H1 (cell line): ENCODE measurements around the gene VPS52. TPM values are rescaled to one million over a fixed set of nuclear protein-coding genes. Genes with fewer than 3 reads are reported as not detected.
A peak's percentile ranks its signal among the peaks of the same experiment; 100 is the strongest.

Source experiments
- CTCF ChIA-PET: fragments of 300-600 bp; sonication (Branson Sonifier 250); formaldehyde crosslinking; loops from one replicate; lab custom pipeline; 2021; ENCODE audit not compliant: partially characterized antibody; lab: Charles Lee
- POLR2A ChIA-PET: fragments of 300-600 bp; sonication (Branson Sonifier 250); formaldehyde crosslinking; loops from one replicate; lab custom pipeline; 2021; ENCODE audit warnings: inconsistent platforms; ENCODE audit not compliant: partially characterized antibody; lab: Charles Lee
- DNase-seq, 2 experiments: peaks; one replicate each; pipeline versions ENCODE4 v3.0.0 to v3.0.0-alpha.2; 2010 to 2022; ENCODE audit warnings: low spot score in 2 of 2, low read depth in 1 of 2, mixed read lengths in 1 of 2
- FAIRE-seq: peaks from 2 replicates; lab custom pipeline; 2011; peaks lifted over from hg19 to GRCh38; lab: Jason Lieb, UNC
- H2AFZ ChIP-seq: 2 replicates; pipeline ENCODE4 v1.8.1; 2012; ENCODE audit warnings: low read length, inconsistent platforms
- H2AK5ac ChIP-seq: 2 replicates; pipeline ENCODE4 v1.6.1; 2013; ENCODE audit warnings: low read depth, low read length
- H2BK120ac ChIP-seq: replicated peaks from 2 replicates; pipeline ENCODE3; 2013; ENCODE audit warnings: low read depth, low read length, inconsistent platforms
- H2BK12ac ChIP-seq: 2 replicates; pipeline ENCODE4 v1.6.1; 2013; ENCODE audit warnings: low read depth, low read length
- H2BK15ac ChIP-seq: 2 replicates; pipeline ENCODE4 v1.6.1; 2013; ENCODE audit warnings: low read length
- H2BK20ac ChIP-seq: 2 replicates; pipeline ENCODE4 v1.6.1; 2013; ENCODE audit warnings: low read length
- H2BK5ac ChIP-seq: 2 replicates; pipeline ENCODE4 v1.6.1; 2013; ENCODE audit warnings: low read depth, low read length
- H3K14ac ChIP-seq: 2 replicates; pipeline ENCODE4 v1.6.1; 2013; ENCODE audit warnings: inconsistent platforms; ENCODE audit not compliant: insufficient read length
- H3K18ac ChIP-seq: 2 replicates; pipeline ENCODE4 v1.6.1; 2013; ENCODE audit warnings: low read length; ENCODE audit errors: extremely low read depth
- H3K23ac ChIP-seq: 2 replicates; pipeline ENCODE4 v1.6.1; 2013; ENCODE audit warnings: inconsistent platforms; ENCODE audit not compliant: insufficient read length
- H3K23me2 ChIP-seq: 2 replicates; pipeline ENCODE4 v1.6.1; 2013; ENCODE audit warnings: low read depth, low read length
- H3K27ac ChIP-seq: 2 replicates; pipeline ENCODE4 v1.6.1; 2011; ENCODE audit warnings: low read depth, low read length, inconsistent platforms
- H3K27me3 ChIP-seq, 4 experiments: replicated peaks in 1 of 4; 1 replicate in 1 of 4; 2 replicates in 3 of 4; pipeline versions ENCODE4 v1.6.1 to v1.8.1; 2011 to 2013; ENCODE audit warnings: low read length in 3 of 4, mild to moderate bottlenecking in 3 of 4, inconsistent platforms in 2 of 4, mixed read lengths in 2 of 4, moderate library complexity in 1 of 4; ENCODE audit not compliant: control insufficient read depth in 3 of 4, insufficient read depth in 3 of 4; ENCODE audit errors: extremely low read depth in 1 of 4
- H3K36me3 ChIP-seq, 4 experiments: 2 replicates each; pipeline versions ENCODE4 v1.6.1 to v1.8.1; 2011 to 2013; ENCODE audit warnings: mild to moderate bottlenecking in 4 of 4, low read length in 3 of 4, moderate library complexity in 2 of 4, control low read depth in 1 of 4, inconsistent platforms in 1 of 4; ENCODE audit not compliant: insufficient read depth in 4 of 4, control insufficient read depth in 2 of 4
- H3K4ac ChIP-seq: replicated peaks from 2 replicates; pipeline ENCODE3; 2013; ENCODE audit warnings: low read length, low read depth, mixed read lengths, inconsistent platforms; ENCODE audit not compliant: insufficient read length
- H3K4me1 ChIP-seq, 4 experiments: replicated peaks in 1 of 4; 1 replicate in 1 of 4; 2 replicates in 3 of 4; pipeline versions ENCODE4 v1.6.1 to v1.8.1; 2011 to 2013; ENCODE audit warnings: low read length in 3 of 4, inconsistent platforms in 2 of 4, mixed read lengths in 1 of 4; ENCODE audit not compliant: insufficient read depth in 4 of 4, control insufficient read depth in 3 of 4
- H3K4me2 ChIP-seq, 2 experiments: 2 replicates each; pipeline versions ENCODE4 v1.6.1 to v1.8.1; 2011 to 2013; ENCODE audit warnings: low read depth in 2 of 2, low read length in 2 of 2, control low read depth in 1 of 2, inconsistent platforms in 1 of 2, mild to moderate bottlenecking in 1 of 2; ENCODE audit not compliant: insufficient read depth in 1 of 2
- H3K4me3 ChIP-seq, 4 experiments: fragments of 200-600, 300-600 bp in 1 of 4; sonication (generic), shearing (Covaris generic), sonication (Bioruptor Twin) in 1 of 4; 2 replicates each; pipeline versions ENCODE4 v1.5.1 to v1.8.1; 2011 to 2016; ENCODE audit warnings: low read length in 4 of 4, low read depth in 3 of 4, control low read depth in 2 of 4, inconsistent platforms in 2 of 4, mild to moderate bottlenecking in 2 of 4, mixed read lengths in 1 of 4, moderate library complexity in 1 of 4; ENCODE audit not compliant: insufficient read depth in 2 of 4; ENCODE audit errors: extremely low read depth in 1 of 4
- H3K56ac ChIP-seq: replicated peaks from 2 replicates; pipeline ENCODE3; 2013; ENCODE audit warnings: low read depth, mild to moderate bottlenecking, mixed read lengths, low read length, inconsistent platforms; ENCODE audit not compliant: insufficient read length
- H3K79me1 ChIP-seq: 2 replicates; pipeline ENCODE4 v1.6.1; 2013; ENCODE audit warnings: low read depth, low read length, control low read depth
- H3K79me2 ChIP-seq, 2 experiments: 2 replicates each; pipeline versions ENCODE4 v1.6.1 to v1.8.1; 2012 to 2013; ENCODE audit warnings: low read length in 2 of 2, mild to moderate bottlenecking in 2 of 2, inconsistent platforms in 1 of 2; ENCODE audit not compliant: insufficient read depth in 2 of 2, control insufficient read depth in 1 of 2
- H3K9ac ChIP-seq, 4 experiments: replicated peaks in 1 of 4; 1 replicate in 1 of 4; 2 replicates in 3 of 4; pipeline versions ENCODE4 v1.6.1 to v1.8.1; 2011 to 2013; ENCODE audit warnings: low read depth in 3 of 4, low read length in 3 of 4, control low read depth in 2 of 4, mild to moderate bottlenecking in 2 of 4, moderate library complexity in 2 of 4, inconsistent platforms in 1 of 4; ENCODE audit errors: extremely low read depth in 1 of 4
- H3K9me3 ChIP-seq, 2 experiments: 2 replicates each; pipeline versions ENCODE4 v1.6.1 to v1.8.1; 2012 to 2013; ENCODE audit warnings: mild to moderate bottlenecking in 2 of 2, moderate library complexity in 2 of 2, control low read depth in 1 of 2, inconsistent platforms in 1 of 2, low read depth in 1 of 2, low read length in 1 of 2, mixed read lengths in 1 of 2; ENCODE audit not compliant: insufficient read depth in 2 of 2
- H4K20me1 ChIP-seq, 2 experiments: replicated peaks in 1 of 2; 2 replicates each; pipeline versions ENCODE3 to v1.8.1; 2011 to 2013; ENCODE audit warnings: inconsistent platforms in 2 of 2, low read length in 2 of 2, mild to moderate bottlenecking in 1 of 2; ENCODE audit not compliant: insufficient read depth in 2 of 2, control insufficient read depth in 1 of 2
- H4K5ac ChIP-seq: 2 replicates; pipeline ENCODE4 v1.6.1; 2013; ENCODE audit warnings: low read length, low read depth, mixed read lengths, inconsistent platforms; ENCODE audit not compliant: insufficient read length
- H4K8ac ChIP-seq: 2 replicates; pipeline ENCODE4 v1.8.0; 2013; ENCODE audit warnings: mild to moderate bottlenecking, moderate library complexity, low read length, inconsistent platforms; ENCODE audit not compliant: insufficient read depth; ENCODE audit errors: extremely low read depth
- H4K91ac ChIP-seq: replicated peaks from 2 replicates; pipeline ENCODE3; 2013; ENCODE audit warnings: low read length, mixed read lengths, inconsistent platforms; ENCODE audit not compliant: insufficient read length
- BCL11A ChIP-seq, 2 experiments: IDR thresholded peaks; one replicate each; pipeline ENCODE4 v1.6.1; 2011; ENCODE audit warnings: low read depth in 2 of 2, low read length in 2 of 2, mild to moderate bottlenecking in 2 of 2
- CEBPB ChIP-seq: IDR thresholded peaks from 2 replicates; pipeline ENCODE4 v1.6.1; 2012; ENCODE audit warnings: low read depth, low read length
- CHD2 ChIP-seq: IDR thresholded peaks from 2 replicates; pipeline ENCODE4 v1.6.1; 2012; ENCODE audit warnings: low read length, improper control_type of control experiment
- GTF2F1 ChIP-seq: IDR thresholded peaks from 2 replicates; pipeline ENCODE4 v1.6.1; 2012; ENCODE audit warnings: low read depth, low read length, improper control_type of control experiment, borderline replicate concordance
- HDAC6 ChIP-seq: IDR thresholded peaks from one replicate; pipeline ENCODE4 v1.7.1; 2012; ENCODE audit warnings: low read depth, mild to moderate bottlenecking, inconsistent platforms, low read length, moderate library complexity
- KDM5A ChIP-seq: fragments of 200-600 bp; IDR thresholded peaks from 2 replicates; pipeline ENCODE4 v1.7.1; 2012; ENCODE audit warnings: mild to moderate bottlenecking, low read length, inconsistent platforms, mixed read lengths
- POLR2A ChIP-seq, 2 experiments: IDR thresholded peaks; 1 replicate in 1 of 2; 2 replicates in 1 of 2; pipeline ENCODE4 v1.6.1; 2011; ENCODE audit warnings: low read depth in 2 of 2, low read length in 2 of 2, mild to moderate bottlenecking in 2 of 2; ENCODE audit errors: control extremely low read depth in 1 of 2
- SP4 ChIP-seq: IDR thresholded peaks from 2 replicates; pipeline ENCODE4 v1.6.1; 2012; ENCODE audit warnings: low read length, inconsistent platforms
- TCF12 ChIP-seq: IDR thresholded peaks from 2 replicates; pipeline ENCODE4 v1.6.1; 2011; ENCODE audit warnings: low read depth, mild to moderate bottlenecking, low read length
- WGBS, 2 experiments: shearing (Covaris generic) in 1 of 2; methylation state at CpG; one replicate each; pipeline versions ENCODE4 v1.1.6 to v1.1.7; 2013 to 2015; ENCODE audit warnings: low lambda C conversion rate in 2 of 2, mixed read lengths in 2 of 2, inconsistent platforms in 1 of 2, low coverage in 1 of 2, missing lambda C conversion rate in 1 of 2; ENCODE audit not compliant: insufficient replicate concordance in 2 of 2, insufficient coverage in 1 of 2, insufficient read length in 1 of 2; ENCODE audit errors: extremely low coverage in 1 of 2, missing lambda C conversion rate in 1 of 2; 5-methylcytosine and 5-hydroxymethylcytosine counted together
- polyA plus RNA-seq, 7 experiments: library from polyadenylated mRNA; depleted of rRNA in 3 of 7; stranded (reverse) in 5 of 7; unstranded in 2 of 7; fragments of >200 nt in 5 of 7; fragments of 200-250 nt in 2 of 7; gene quantifications; 1 replicate in 5 of 7; 2 replicates in 1 of 7; 4 replicates in 1 of 7; pipeline versions ENCODE4 v1.2.1 to v1.2.3, GENCODE V29; 2011 to 2013; ENCODE audit warnings: missing spikeins in 2 of 7, mixed read lengths in 2 of 7
- total RNA-seq: library from RNA; stranded (reverse); fragmentation: NEBNext Ultra II Directional; extraction: Animal tissue kit (Norgen Biotek cat#: 25700); gene quantifications from 2 replicates; pipeline ENCODE4 v1.2.1, GENCODE V29; 2021

The VPS52 gene
- total and polyA plus RNA-seq, 2 of the 8 experiments (the other 6 are each of a cell fraction or from before 2014, with no cell fraction given), result 36.5 to 86.3 TPM

GRCh38 chr6:33235221-33235634, 36.4 kb downstream of the VPS52 start:
- H3K4me3 ChIP-seq, result no peak overlapping the region
- ChIA-PET POLR2A (interaction anchor here (1.6 to 1.8 kb wide), 2 partner anchors 13 to 36 kb away, joined by 7 to 9 read pairs; partner anchors contain the start of genes RPS18 and VPS52), CTCF (interaction anchor here (0.6 to 11.0 kb wide), 10 partner anchors 8 to 251 kb away, joined by 3 to 107 read pairs (median 3); no protein-coding TSS in a partner anchor)
- WGBS, 2 experiments, result 42% methylated on average over 6 of the region's 6 CpGs; no CpG with 5 or more reads in 1 of the 2 experiments
- H3K9ac ChIP-seq, result no peak overlapping the region
- H3K23me2 ChIP-seq, result no peaks in the 10 kb centered on the region
- FAIRE-seq, result no peak
- no peak overlapping the region for H3K27ac ChIP-seq
- TF ChIP-seq KDM5A (no peak), SP4 (no peak), GTF2F1 (no peak), TCF12 (no peak), HDAC6 (no peak), POLR2A (IDR thresholded peaks at IDR 0.05; ENCODE audit: control extremely low read depth in 1 of 2, low read depth in 2 of 2, low read length in 2 of 2) (no peak), CEBPB (no peak), BCL11A (IDR thresholded peaks at IDR 0.05; ENCODE audit: low read depth in 2 of 2, low read length in 2 of 2) (no peak), CHD2 (no peak)
- H3K23ac ChIP-seq, result no peak overlapping the region
- peak overlapping the region in 1 of 2 experiments; percentile 11; a peak in 2 of 4 replicates for H3K4me2 ChIP-seq
- H2AFZ ChIP-seq, result peak overlapping the region; percentile 13; the same call in 1 of the 2 replicates
- no peak overlapping the region for H3K14ac ChIP-seq
- no peak overlapping the region for H4K8ac ChIP-seq
- H4K5ac ChIP-seq, result no peak overlapping the region
- H4K20me1 ChIP-seq, result no peaks in the 10 kb centered on the region
- no peak overlapping the region; the same call in 1 of the 2 replicates for H2AK5ac ChIP-seq
- H2BK120ac ChIP-seq, result no peak overlapping the region
- no peaks in the 10 kb centered on the region for H3K79me1 ChIP-seq
- H3K27me3 ChIP-seq, result peaks cover 0 to 3% (median 0%) of the 10 kb centered on the region in 4 experiments; a peak in 1 of 7 replicates
- peak overlapping the region; percentile 43; the same call in 1 of the 2 replicates for H2BK12ac ChIP-seq
- no peak overlapping the region for H2BK5ac ChIP-seq
- no peak overlapping the region for H3K18ac ChIP-seq
- no peak overlapping the region for H4K91ac ChIP-seq
- H3K56ac ChIP-seq, result no peak overlapping the region
- no peak for DNase-seq
- H3K4me1 ChIP-seq, result peaks cover 0 to 3% (median 2%) of the 10 kb centered on the region in 4 experiments; a peak in 3 of 7 replicates
- H3K79me2 ChIP-seq, result no peaks in the 10 kb centered on the region
- no peak overlapping the region for H3K4ac ChIP-seq
- H3K36me3 ChIP-seq, result no peaks in the 10 kb centered on the region
- no peaks in the 10 kb centered on the region for H3K9me3 ChIP-seq
- H2BK15ac ChIP-seq, result peak overlapping the region; percentile 46; the same call in 1 of the 2 replicates
- H2BK20ac ChIP-seq, result no peak overlapping the region
